Upper lobe of right lung (tissue), 1 donor: ENCODE data around the gene COX7A2. TPM values are rescaled to one million over a fixed set of nuclear protein-coding genes. Genes with fewer than 3 reads are reported as not detected.

ENCODE experiments used
- ATAC-seq: fragments of 200-7000 bp; cut with Tn5 transposase; one replicate; pipeline ENCODE4 v1.9.1; 2020; ENCODE audit warnings: mild to moderate bottlenecking, moderate library complexity
- DNase-seq: peaks from one replicate; pipeline ENCODE4 v3.0.0-alpha.2; 2020
- H3K27ac ChIP-seq: fragments of 200-600 bp; one replicate; pipeline ENCODE4 v1.8.0; 2022
- H3K27me3 ChIP-seq: fragments of 200-600 bp; one replicate; pipeline ENCODE4 v1.8.0; 2022; ENCODE audit warnings: mild to moderate bottlenecking
- H3K36me3 ChIP-seq: fragments of 200-600 bp; one replicate; pipeline ENCODE4 v1.8.0; 2022
- H3K4me1 ChIP-seq: fragments of 200-600 bp; one replicate; pipeline ENCODE4 v1.8.0; 2022
- H3K4me3 ChIP-seq: fragments of 200-600 bp; one replicate; pipeline ENCODE4 v1.8.0; 2022; ENCODE audit warnings: mild to moderate bottlenecking
- H3K9me3 ChIP-seq: fragments of 200-600 bp; one replicate; pipeline ENCODE4 v1.8.0; 2022
- CTCF ChIP-seq: fragments of 200-600 bp; IDR thresholded peaks from one replicate; pipeline ENCODE4 v1.8.0; 2022; ENCODE audit warnings: antibody characterized with exemption
- intact Hi-C: fragments of 100-400 bp; cut with DNase I; formaldehyde crosslinking; loops from one replicate; pipeline ENCODE4 v1.11.0; 2022
- total RNA-seq: library from RNA; stranded (reverse); fragmentation: NEBNext Ultra II Directional; extraction: Animal tissue kit (Norgen Biotek cat#: 25700); gene quantifications from one replicate; pipeline ENCODE4 v1.2.1, GENCODE V29; 2021
- donor health status: DM: no; HTN: yes; CAD: no; lungs with severe emphysema.

Gene COX7A2
- total RNA-seq, 1 donor from 2014 or later = 240 TPM

- Histone ChIP-seq H3K9me3 (no peaks in the 10 kb centered on the region), H3K36me3 (no peaks in the 10 kb centered on the region), H3K27ac (no peak overlapping the region), H3K4me1 (no peaks in the 10 kb centered on the region), H3K4me3 (no peak overlapping the region), H3K27me3 (no peaks in the 10 kb centered on the region)
- ATAC-seq = no peak
- TF ChIP-seq CTCF = no peak
- no peak for DNase-seq
- intact Hi-C loops = no loop called here
These were observed 23.2 kb downstream of the COX7A2 start for GRCh38 chr6:75220357-75220756.

- no peak for TF ChIP-seq CTCF
- ATAC-seq = no peak
- H3K4me3 ChIP-seq = no peak overlapping the region
- intact Hi-C loops = loop anchor here (10.0 kb wide), 2 partner anchors 1134 to 1544 kb away; no protein-coding TSS in a partner anchor
- DNase-seq = no peak
- H3K4me1 ChIP-seq = no peaks in the 10 kb centered on the region
- no peaks in the 10 kb centered on the region for H3K36me3 ChIP-seq
- no peaks in the 10 kb centered on the region for H3K9me3 ChIP-seq
- H3K27ac ChIP-seq = no peak overlapping the region
- H3K27me3 ChIP-seq = no peaks in the 10 kb centered on the region
These were observed 24.3 kb downstream of the COX7A2 start for GRCh38 chr6:75219263-75219662.

GRCh38 chr6:75217193-75217592, 26.4 kb downstream of the COX7A2 start:
- Histone ChIP-seq H3K36me3 (no peaks in the 10 kb centered on the region), H3K4me3 (no peak overlapping the region), H3K9me3 (no peaks in the 10 kb centered on the region), H3K27ac (no peak overlapping the region), H3K4me1 (no peaks in the 10 kb centered on the region), H3K27me3 (no peaks in the 10 kb centered on the region)
- TF ChIP-seq CTCF = no peak
- intact Hi-C loops = loop anchor here (10.0 kb wide), 2 partner anchors 1132 to 1542 kb away; no protein-coding TSS in a partner anchor
- ATAC-seq (no peak), DNase-seq (no peak)

- TF ChIP-seq CTCF = no peak
- intact Hi-C loops = loop anchor here (10.0 kb wide), 2 partner anchors 1130 to 1540 kb away; no protein-coding TSS in a partner anchor
- H3K4me3 ChIP-seq = no peak overlapping the region
- ATAC-seq = no peak
- H3K27ac ChIP-seq = no peak overlapping the region
- H3K9me3 ChIP-seq = no peaks in the 10 kb centered on the region
- no peaks in the 10 kb centered on the region for H3K36me3 ChIP-seq
- H3K4me1 ChIP-seq = peaks cover 3% of the 10 kb centered on the region
- DNase-seq = no peak
- no peaks in the 10 kb centered on the region for H3K27me3 ChIP-seq
These were observed 28.3 kb downstream of the COX7A2 start for GRCh38 chr6:75215291-75215690.

GRCh38 chr6:75213732-75214131, 29.9 kb downstream of the COX7A2 start:
- H3K27me3 ChIP-seq = peaks cover under 1% of the 10 kb centered on the region
- H3K27ac ChIP-seq = no peak overlapping the region
- no peak for TF ChIP-seq CTCF
- no peaks in the 10 kb centered on the region for H3K36me3 ChIP-seq
- H3K4me1 ChIP-seq = peaks cover 4% of the 10 kb centered on the region
- ATAC-seq = no peak
- no peak overlapping the region for H3K4me3 ChIP-seq
- no peak for DNase-seq
- intact Hi-C loops = loop anchor here (10.0 kb wide), 2 partner anchors 1129 to 1539 kb away; no protein-coding TSS in a partner anchor
- H3K9me3 ChIP-seq = no peaks in the 10 kb centered on the region

- no peak overlapping the region for H3K27ac ChIP-seq
- no peaks in the 10 kb centered on the region for H3K9me3 ChIP-seq
- ATAC-seq (no peak), DNase-seq (no peak)
- H3K27me3 ChIP-seq = peaks cover 6% of the 10 kb centered on the region
- no peak overlapping the region for H3K4me3 ChIP-seq
- peaks cover 11% of the 10 kb centered on the region for H3K4me1 ChIP-seq
- intact Hi-C loops = loop anchor here (10.0 kb wide), 2 partner anchors 1128 to 1538 kb away; no protein-coding TSS in a partner anchor
- TF ChIP-seq CTCF = no peak
- H3K36me3 ChIP-seq = no peaks in the 10 kb centered on the region
These were observed 30.5 kb downstream of the COX7A2 start for GRCh38 chr6:75213112-75213511.
